NCI-H1048 (cell line): Measurements from ENCODE around the gene TBX1.
"Not testable (repeated sequence)": the region's sequence is repeated elsewhere in the genome, so short reads cannot be mapped to it uniquely, and the experiment has no call there.

Source experiments
- DNase-seq: peaks from one replicate; lab custom pipeline; 2025; lab: John Stamatoyannopoulos, UW

TBX1 gene

DNA sequence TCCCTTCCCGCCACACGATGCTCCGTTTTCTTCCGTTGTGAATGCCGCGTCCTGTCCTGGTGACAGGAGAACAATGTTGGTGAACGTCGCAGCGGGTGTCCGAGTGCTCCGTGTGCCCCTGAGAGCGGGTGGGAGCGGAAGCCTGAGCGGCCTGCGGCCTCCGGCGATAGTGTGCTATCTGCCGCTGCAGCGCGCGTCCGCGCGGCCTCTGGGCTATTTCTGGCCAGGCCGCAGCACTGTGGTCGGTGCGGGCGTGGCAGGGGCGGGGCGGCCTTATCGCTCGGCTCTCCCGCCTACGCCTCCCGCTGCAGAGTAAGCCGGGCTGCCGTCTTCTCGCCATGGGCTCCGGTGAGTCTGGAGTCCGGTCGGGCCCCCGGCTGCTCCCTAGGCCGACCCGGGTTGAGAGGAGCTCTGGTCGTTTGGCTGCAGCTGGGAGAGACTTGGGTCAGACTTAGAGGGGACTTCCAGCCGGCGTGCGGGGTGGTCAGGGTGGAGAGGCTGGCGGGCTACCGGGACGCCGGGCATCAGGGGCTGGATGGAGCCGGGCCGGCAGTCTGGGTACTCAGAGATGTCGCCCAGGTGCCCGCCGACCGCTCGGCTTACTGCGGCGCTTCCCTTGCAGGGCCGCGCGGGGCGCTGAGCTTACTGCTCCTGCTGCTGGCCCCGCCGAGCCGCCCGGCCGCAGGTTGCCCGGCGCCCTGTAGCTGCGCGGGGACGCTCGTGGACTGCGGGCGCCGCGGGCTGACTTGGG lies 37.2 kb upstream of the TBX1 start, which contains the start of gene GP1BB:
GP1BB (plus strand) TSS at position 308 of the 751 bp plus-strand sequence; CDS start at position 339, 31 bp downstream.
- DNase-seq = no peak

DNA sequence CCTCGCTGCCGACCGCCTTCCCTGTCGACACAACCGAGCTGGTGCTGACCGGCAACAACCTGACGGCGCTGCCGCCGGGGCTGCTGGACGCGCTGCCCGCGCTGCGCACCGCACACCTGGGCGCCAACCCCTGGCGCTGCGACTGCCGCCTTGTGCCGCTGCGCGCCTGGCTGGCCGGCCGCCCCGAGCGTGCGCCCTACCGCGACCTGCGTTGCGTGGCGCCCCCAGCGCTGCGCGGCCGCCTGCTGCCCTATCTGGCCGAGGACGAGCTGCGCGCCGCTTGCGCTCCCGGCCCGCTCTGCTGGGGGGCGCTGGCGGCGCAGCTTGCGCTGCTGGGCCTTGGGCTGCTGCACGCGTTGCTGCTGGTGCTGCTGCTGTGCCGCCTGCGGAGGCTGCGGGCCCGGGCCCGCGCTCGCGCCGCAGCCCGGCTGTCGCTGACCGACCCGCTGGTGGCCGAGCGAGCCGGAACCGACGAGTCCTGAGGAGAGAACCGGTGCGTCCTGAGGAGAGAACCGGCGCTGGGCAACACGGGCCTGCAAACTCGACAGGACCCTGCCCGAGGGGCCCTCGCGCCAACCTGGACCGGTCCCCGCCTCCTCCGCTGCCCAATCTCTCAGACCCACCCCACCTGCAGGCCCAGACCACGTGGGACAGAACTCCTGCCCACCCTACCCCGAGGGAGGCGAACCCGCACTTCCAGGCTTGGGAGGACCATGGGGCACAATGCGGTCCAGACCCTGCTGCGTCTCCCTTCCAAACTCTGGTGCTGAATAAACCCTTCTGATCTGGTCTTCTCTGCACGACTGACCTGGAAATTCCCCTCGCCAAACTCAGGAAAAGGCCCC lies 36.4 kb upstream of the TBX1 start:
- no peak for DNase-seq

DNA sequence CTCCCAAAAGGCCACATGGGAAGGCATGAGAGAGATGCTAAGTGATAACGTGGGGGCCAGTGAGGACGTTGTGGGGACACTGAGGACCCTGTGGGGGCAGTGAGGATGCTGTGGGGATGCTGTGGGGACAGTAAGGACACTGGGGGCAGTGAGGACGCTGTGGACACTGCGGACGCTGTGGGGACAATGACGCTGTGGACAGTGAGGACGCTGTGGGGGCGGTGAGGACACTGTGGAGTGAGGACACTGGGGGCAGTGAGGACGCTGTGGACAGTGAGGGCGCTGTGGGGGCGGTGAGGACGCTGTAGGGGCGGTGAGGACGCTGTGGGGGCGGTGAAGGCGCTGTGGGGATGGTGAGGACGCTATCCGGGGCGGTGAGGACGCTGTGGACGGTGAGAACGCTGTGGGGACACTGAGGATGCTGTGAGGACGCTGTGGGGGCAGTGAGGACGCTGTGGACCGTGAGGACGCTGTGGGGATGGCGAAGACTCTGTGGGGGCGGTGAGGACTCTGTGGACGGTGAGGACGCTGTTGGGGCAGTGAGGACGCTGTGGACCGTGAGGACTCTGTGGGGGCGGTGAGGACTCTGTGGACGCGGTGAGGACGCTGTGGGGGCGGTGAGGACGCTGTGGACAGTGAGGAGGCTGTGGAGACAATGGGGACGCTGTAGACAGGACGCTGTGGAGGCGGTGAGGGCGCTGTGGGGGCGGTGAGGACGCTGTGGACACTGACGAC lies 35.5 kb upstream of the TBX1 start:
- no peak for DNase-seq

DNA sequence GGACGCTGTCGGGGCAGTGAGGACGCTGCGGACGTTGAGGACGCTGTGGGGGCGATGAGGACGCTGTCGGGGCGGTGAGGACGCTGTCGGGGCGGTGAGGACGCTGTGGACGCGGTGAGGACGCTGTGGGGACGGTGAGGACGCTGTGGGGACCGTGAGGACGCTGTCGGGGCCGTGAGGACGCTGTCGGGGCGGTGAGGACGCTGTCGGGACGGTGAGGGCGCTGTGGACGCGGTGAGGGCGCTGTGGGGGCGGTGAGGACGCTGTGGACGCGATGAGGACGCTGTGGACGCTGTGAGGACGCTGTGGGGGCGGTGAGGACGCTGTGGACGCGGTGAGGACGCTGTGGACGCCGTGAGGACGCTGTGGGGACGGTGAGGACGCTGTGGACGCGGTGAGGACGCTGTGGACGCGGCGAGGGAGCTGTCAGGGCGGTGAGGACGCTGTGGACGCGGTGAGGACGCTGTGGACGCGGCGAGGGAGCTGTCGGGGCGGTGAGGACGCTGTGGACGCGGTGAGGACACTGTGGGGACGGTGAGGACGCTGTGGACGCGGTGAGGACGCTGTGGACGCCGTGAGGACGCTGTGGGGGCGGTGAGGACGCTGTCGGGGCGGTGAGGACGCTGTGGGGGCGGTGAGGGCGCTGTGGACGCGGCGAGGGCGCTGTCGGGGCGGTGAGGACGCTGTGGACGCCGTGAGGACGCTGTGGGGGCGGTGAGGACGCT lies 34.4 kb upstream of the TBX1 start:
- not testable (repeated sequence) for DNase-seq

DNA sequence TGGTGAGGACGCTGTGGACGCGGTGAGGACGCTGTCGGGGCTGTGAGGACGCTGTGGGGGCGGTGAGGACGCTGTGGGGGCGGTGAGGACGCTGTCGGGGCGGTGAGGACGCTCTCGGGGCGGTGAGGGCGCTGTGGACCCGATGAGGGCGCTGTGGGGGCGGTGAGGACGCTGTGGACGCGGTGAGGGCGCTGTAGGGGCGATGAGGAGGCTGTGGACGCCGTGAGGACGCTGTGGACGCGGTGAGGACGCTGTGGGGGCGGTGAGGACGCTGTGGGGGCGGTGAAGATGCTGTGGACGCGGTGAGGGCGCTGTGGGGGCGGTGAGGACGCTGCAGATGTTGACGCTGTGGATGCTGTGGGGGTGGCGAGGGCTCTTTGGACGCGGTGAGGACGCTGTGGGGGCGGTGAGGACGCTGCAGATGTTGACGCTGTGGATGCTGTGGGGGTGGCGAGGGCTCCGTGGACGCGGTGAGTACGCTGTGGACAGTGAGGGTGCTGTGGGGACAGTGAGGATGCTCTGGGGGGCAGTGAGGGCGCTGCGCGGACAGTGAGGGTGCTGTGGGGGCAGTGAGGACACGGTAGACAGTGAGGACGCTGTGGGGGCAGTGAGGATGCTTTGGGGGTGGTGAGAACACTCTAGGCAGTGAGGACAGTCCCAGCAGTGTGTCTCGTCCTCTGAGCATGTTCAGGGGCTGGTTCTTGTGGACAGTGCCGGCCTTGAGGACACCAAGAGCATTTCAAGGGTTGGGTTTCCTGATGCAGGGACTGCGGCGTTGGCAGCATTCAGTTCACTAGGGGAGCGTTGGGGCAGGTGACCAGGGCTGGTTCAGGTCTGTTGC lies 33.0 kb upstream of the TBX1 start:
- no peak for DNase-seq

DNA sequence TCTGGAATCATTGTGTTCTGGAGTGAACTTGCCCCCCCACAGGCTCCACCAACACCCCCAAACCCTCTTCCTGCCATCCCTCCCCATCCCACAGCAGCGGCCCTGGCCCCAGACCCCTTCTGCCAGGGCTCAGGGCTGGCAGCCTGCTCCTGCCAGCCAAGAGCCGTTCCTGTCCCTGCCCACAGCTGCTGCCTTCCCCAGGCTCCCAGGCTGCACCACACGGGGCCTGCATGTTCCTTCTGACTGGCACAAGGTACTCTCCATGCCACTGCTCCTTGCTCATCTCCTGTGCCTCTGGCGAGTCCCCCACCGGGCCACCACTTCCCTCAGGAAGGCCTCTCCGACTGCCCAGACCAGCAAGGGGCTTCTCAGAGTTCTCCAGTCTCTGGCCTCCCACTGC lies 32.3 kb upstream of the TBX1 start:
- no peak for DNase-seq

DNA sequence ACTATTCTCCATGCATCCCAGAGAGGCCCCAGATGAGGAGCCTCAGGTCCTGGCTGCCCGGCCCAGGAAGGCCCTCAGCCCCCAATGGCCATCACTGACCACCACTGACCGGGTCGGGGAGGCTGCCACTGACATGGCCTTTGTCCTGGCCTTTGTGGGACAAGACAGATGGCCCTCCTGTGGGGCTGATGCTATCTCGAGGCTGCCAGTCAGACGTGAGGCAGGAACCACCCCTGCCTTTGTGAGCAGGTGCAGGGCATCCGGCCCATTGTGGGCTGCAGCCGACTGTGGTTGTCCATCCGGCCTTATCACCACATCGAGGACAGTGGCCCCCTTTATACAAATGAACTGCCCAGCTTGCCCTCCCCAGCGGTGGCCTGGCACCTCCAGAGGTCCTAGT lies 31.7 kb upstream of the TBX1 start:
- DNase-seq = no peak

DNA sequence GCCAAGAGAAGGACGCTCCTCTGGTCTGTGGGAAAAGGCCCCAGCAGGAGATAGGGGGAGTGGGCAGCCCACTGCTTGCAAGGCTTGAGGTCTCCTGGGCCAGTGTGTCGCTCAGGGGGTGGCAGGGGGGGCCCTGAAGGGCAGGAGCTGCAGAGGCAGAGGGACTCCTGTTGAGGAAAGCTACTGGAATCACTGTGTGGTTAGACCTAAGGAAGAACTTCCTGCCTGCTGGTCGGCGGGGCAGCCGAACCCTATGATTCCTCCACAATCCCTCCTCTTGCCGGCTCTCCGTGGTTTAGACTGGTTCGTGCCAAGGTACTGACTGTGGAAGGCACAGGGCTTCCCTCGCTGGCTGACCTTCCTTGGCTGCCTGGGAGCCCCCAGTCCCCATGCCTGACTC lies 31.1 kb upstream of the TBX1 start:
- DNase-seq = no peak

DNA sequence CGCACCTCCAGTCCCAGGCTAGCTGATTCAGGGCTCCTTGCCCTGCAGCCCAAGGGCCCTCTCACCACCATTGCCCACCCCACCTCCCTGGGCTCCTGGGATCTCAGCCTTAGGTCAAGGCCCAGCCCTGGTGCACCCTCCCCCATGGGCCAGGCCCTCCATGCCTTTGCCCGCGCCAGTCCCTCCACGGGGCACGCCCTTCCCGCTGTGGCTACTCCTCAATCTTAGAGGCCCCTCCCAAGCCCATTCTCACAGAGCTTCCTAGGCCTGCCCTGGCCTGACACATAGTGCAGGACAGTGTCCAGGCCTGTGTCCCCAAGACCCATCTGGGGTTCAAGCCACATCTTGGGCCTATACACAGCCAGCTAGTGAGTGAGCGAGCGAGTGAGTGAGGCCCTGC lies 30.4 kb upstream of the TBX1 start:
- no peak for DNase-seq

DNA sequence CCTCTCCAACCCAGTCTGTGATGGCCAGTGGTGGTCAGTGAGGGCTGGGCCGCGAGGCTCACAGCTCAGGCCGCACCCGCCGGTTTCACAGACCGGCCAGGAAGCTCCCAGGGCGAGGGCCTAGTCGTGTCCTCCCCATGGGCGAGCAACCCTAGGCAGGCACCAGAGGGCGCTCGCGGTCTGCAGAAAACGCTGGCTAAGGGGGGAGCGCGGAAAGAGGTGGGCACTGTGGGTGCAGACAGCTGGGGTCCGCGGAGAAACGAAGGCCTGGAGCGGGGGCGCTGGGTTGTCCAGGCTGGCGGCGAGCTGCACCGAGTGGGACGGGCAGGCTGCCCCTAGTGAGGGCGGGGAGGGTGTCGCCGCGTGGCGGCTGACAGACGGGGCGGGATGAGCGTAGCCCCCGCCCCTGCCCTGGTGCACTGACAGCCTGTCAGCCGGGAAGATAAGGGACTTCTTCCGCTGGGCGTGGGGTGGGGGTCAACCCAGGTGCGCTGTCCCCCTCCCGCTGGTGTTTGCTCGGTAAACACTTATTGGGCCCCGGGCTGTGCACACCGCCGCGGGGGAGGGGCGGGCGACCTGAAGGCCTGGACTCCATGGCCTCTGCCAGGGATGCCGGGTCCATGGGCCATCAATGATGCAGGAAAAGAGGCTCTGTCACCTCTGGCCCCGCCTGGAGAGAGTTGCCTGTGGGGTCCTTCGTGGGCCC lies 29.8 kb upstream of the TBX1 start:
- DNase-seq = peak; percentile 50

DNA sequence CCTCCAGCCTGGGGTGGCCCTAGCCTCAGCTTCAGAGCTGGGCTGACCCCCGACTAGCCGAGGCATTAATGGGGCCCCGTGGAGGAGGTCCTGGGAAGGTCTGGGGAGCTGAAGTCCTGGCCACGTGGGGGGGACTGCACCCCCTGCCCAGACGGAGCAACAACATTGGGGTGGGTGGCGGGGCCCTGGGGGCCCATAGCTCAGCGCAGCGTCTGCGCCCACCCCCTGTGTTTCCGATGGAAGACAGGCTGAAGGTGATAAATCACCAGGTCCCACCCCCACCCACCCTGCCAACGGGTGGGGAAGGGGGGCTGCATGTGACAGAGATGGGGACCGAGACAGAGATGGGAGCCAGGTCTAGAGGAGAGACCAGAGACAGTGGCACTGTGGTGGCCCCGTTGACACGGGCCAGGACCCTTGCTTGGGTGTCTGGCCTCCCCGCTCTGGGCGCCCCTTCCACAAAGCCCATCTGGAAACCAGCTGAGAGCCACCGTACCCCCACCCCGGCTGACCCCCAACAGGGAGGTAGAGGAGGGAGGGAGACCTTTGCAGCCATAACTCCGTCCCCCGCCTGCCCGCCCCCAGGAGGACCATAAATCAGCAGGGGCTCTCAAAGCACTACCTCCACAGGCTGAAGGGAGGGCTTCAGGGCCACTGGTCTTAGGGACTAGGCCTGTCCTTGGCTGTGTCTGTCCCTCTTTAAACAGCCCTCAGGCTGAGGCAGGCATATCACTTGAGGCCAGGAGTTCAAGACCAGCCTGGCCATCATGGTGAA lies 29.0 kb upstream of the TBX1 start:
- DNase-seq = no peak

DNA sequence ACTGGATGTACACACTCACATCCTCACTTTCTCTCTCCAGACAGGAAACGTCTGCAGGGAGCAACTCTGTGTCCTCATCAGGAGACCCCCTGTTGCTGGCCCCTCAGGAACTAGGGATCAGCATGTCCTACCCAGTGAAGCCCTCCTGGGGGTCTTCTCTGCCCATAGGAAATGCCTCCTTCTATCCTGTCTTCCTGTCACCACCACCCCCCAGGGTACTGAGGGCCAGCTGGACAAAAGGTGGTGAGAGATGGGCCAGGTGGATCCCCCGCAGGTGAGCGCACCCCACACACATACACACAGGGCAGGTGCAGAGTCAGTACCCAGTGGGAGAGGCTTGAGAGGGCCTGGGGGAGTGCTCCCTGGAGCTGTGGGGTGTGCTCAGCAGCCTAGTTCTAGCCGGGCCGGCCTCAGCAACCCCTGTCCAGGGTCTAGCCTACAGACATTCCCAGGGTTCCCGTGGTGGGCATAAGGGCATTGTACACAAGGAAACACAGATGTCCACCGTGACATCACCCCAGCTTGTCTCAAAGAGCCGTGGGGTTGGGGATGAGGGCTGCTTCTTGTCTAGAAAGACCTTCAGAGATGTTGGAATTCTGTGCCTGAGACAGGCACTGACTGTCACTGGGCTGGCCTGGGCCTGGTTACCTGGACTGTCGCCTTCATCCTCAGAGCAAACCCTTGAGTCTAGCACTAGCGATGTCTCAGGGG lies 28.0 kb upstream of the TBX1 start:
- no peak for DNase-seq

DNA sequence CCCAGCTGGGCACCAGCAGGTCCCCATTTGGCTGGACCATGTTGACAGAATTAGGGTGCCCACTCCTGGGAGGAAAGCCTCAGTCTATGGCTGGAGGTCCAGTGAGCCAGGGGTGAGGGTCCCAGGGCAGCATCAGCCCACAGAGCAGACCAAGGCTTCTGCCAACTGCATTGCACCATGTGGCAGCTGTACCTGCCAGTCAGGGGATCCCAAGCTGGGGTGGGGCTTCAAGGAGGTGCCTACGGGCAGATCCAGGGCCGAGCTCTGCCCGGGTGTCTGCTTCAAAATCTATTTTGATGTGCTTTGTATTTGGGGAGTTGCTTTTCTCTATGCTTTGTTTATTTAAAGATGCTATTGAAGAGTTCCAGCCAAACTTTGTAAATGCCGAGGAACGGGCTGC lies 26.8 kb upstream of the TBX1 start:
- no peak for DNase-seq

DNA sequence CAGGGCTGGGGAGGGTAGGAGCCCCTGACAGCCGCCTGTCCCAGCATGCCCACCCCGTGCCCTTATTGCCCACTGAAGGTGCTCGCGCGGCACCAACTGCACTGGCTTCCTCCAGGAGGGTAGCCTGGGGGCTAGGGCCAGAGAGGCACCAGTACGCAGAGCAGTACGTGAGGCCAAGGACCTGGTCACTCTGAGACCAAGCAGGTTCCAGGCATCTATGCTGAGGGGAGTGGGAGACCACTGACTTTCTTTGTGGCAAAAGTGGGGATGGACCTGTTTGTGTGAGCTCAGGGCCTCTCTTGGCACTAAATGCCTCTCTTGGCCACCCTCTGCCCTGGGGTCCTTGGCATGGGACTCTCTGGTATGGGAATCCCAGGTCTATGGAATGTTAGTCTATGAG lies 26.4 kb upstream of the TBX1 start:
- DNase-seq = no peak

DNA sequence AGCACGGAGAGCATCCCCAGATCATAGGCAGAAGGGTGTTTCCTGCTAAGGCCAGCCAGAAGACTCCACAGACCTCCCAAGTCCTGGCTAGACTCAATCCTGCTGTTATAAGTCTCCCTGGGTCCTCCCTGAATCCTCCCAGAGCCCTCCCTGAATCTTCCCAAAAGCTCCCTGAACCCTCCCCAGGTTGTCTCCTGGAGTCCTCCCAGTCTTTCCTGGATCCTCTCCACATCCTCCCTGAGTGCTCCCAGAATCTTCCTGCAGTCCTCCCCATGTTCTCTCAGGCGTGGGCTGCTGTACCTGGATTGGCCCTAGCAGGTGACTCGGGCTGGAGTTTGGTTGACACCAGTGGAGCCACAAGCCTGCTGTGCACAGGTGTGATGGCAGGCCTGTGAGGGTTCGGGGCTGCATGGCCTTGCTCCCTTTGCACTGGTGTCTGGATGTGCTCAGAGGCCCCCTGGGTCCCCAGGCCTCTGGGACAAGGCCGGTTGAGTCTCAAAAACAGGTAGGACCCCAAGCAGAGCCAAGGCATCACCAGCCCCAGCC lies 25.7 kb upstream of the TBX1 start:
- no peak for DNase-seq

DNA sequence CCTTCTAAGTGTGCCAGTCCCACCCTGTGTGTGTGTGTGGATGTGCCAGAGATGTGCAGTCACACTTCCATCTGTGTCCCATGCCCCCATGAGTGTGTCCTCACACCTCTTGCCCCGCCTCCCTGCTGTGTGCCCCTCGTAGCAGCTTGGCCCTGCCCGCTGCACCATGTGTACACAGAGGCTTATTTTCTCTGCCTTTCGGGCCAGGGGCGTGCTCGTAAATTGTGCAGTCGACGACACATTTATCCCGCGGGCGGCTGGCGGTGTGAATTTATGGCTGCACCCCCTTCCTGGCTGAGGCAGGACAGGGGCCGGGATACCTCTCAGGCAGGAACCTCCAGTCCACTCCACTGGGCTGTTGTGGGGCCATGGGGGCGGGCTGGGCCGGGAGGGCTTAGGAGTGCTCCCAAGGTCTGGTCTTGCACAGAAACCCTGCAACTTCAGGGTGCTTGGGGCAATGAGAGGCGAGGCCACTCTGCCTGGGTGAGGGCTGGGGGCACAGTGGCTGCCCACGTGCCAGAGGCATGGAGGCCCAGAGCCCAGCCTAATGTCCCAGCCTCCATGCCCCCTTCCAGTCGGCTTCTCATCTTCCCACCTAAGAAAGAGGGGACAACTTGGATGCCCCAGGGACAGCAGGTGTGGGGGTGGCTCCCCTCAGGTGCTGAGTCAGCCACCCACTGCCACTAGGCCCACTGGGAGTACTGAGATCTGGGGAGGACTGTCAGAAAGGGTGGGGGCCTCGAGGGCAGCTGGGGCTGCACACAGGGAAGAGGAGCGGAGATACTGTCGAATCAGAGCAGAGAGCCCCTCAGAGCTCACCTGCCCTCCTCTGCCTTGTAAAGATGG lies 24.7 kb upstream of the TBX1 start:
- no peak for DNase-seq

DNA sequence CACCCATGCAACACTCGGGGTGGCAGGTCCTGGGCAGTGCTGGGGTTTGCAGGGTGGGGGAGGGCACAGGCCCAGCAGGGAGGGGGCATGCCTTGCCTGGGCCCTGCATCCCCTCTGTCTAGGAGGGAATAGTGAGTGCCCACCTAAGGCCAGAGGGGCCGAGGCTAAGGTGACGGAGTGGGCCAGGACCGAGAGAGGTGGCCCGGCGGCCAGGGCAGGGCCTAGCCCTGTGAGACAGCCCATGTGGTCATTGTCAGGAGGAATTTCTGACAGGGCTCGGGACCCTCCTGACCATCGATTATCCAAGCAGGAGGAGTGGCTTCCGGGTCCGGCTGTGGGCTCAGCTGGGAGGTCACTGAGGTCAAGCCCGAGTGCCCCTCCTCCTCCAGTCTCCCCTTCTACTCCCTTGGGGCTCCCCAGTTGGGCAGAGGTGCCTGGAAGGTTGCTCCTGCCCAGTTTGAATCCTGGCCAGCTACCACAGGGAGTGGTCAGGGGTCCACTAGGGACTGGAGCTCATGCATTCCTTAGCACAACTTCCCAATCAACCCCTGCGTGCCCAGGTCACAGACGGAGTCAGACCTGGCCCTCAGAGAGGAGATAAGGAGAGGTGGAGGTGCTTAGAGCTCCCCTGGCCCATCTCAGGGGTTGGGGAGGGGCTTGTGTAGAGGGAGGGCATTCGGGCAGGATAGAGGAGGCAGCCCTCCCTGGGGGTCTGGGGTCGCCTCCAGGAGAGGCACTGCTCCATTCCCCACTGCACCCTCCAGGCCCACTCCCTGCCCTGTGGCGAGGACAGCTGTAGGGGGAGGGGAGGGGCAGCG lies 22.5 kb upstream of the TBX1 start:
- no peak for DNase-seq
